GM12878 (cell line): ENCODE data around the gene RALGAPA2. TPM values are rescaled to one million over a fixed set of nuclear protein-coding genes. Genes with fewer than 3 reads are reported as not detected.

ENCODE experiments used
- BACH1 ChIP-seq: fragments of 450-650 bp; IDR thresholded peaks from 2 replicates; pipeline ENCODE4 v1.6.1; 2017; ENCODE audit warnings: mild to moderate bottlenecking, borderline replicate concordance
- BCL11A ChIP-seq: IDR thresholded peaks from 2 replicates; pipeline ENCODE4 v1.6.1; 2011; ENCODE audit warnings: low read depth, low read length
- BHLHE40 ChIP-seq, 2 experiments: fragments of 450-650 bp in 1 of 2; IDR thresholded peaks; 2 replicates each; pipeline ENCODE4 v1.6.1; 2011 to 2017; ENCODE audit warnings: low read depth in 2 of 2, borderline replicate concordance in 1 of 2, improper control_type of control experiment in 1 of 2, low read length in 1 of 2, mild to moderate bottlenecking in 1 of 2
- CBX3 ChIP-seq: fragments of 200-600 bp; sonication (generic); IDR thresholded peaks from 2 replicates; pipeline ENCODE4 v1.6.1; 2016; ENCODE audit warnings: low read depth, borderline replicate concordance
- CBX5 ChIP-seq: sonication (generic); IDR thresholded peaks from 2 replicates; pipeline ENCODE4 v1.6.1; 2016; ENCODE audit warnings: low read depth, moderate library complexity, mild to moderate bottlenecking, inconsistent platforms
- CREB1 ChIP-seq: IDR thresholded peaks from 2 replicates; pipeline ENCODE4 v1.6.1; 2012; ENCODE audit warnings: low read depth, mild to moderate bottlenecking, inconsistent platforms
- DPF2 ChIP-seq: fragments of 450-650 bp; IDR thresholded peaks from 2 replicates; pipeline ENCODE4 v1.6.1; 2017; ENCODE audit warnings: mild to moderate bottlenecking
- EED ChIP-seq: sonication (generic); IDR thresholded peaks from 2 replicates; pipeline ENCODE4 v1.6.1; 2016; ENCODE audit warnings: antibody characterized with exemption, low read depth
- ETV6 ChIP-seq, 2 experiments: fragments of 450-650 bp in 1 of 2; IDR thresholded peaks in 1 of 2; conservative IDR thresholded peaks in 1 of 2; 2 replicates each; pipeline ENCODE4 v1.6.1; 2014; ENCODE audit warnings: antibody characterized with exemption in 1 of 2, borderline replicate concordance in 1 of 2, low read depth in 1 of 2, mild to moderate bottlenecking in 1 of 2, moderate library complexity in 1 of 2
- GATAD2B ChIP-seq: fragments of 450-650 bp; conservative IDR thresholded peaks from 2 replicates; pipeline ENCODE4 v1.6.1; 2017; ENCODE audit warnings: low read depth, mild to moderate bottlenecking, moderate library complexity
- IKZF1 ChIP-seq: fragments of 450-650 bp; conservative IDR thresholded peaks from 2 replicates; pipeline ENCODE4 v1.6.1; 2017; ENCODE audit warnings: antibody characterized with exemption, mild to moderate bottlenecking
- IRF5 ChIP-seq: fragments of 450-650 bp; IDR thresholded peaks from 2 replicates; pipeline ENCODE4 v1.6.1; 2017; ENCODE audit warnings: borderline replicate concordance
- KAT2A ChIP-seq: conservative IDR thresholded peaks from 2 replicates; pipeline ENCODE4 v1.6.1; 2011; ENCODE audit warnings: low read depth, low read length; ENCODE audit not compliant: control insufficient read depth
- MEF2A ChIP-seq: IDR thresholded peaks from 2 replicates; pipeline ENCODE4 v1.6.1; 2011; ENCODE audit warnings: low read depth, mild to moderate bottlenecking, low read length, moderate library complexity; ENCODE audit not compliant: insufficient read depth
- NR2C2 ChIP-seq: IDR thresholded peaks from 2 replicates; pipeline ENCODE4 v1.6.1; 2011; ENCODE audit warnings: borderline replicate concordance, low read depth; ENCODE audit not compliant: control insufficient read depth, insufficient read length
- POLR2AphosphoS5 ChIP-seq: IDR thresholded peaks from 2 replicates; pipeline ENCODE4 v1.6.1; 2011; ENCODE audit warnings: mild to moderate bottlenecking, low read length, inconsistent platforms
- RAD21 ChIP-seq: IDR thresholded peaks from 2 replicates; pipeline ENCODE4 v1.6.1; 2011; ENCODE audit warnings: mild to moderate bottlenecking, low read depth, low read length, moderate library complexity; ENCODE audit not compliant: insufficient read depth
- RBBP5 ChIP-seq: fragments of 200-600 bp; sonication (generic); conservative IDR thresholded peaks from 2 replicates; pipeline ENCODE4 v1.6.1; 2016
- SKIL ChIP-seq: fragments of 450-650 bp; IDR thresholded peaks from 2 replicates; pipeline ENCODE4 v1.6.1; 2017; ENCODE audit warnings: mild to moderate bottlenecking, low read depth, inconsistent platforms; ENCODE audit not compliant: poor library complexity, severe bottlenecking
- SMARCA5 ChIP-seq: fragments of 450-650 bp; IDR thresholded peaks from 2 replicates; pipeline ENCODE4 v1.6.1; 2017; ENCODE audit warnings: mild to moderate bottlenecking
- SMC3 ChIP-seq: IDR thresholded peaks from 2 replicates; pipeline ENCODE4 v1.6.1; 2011; ENCODE audit warnings: low read length, improper control_type of control experiment, borderline replicate concordance
- SREBF1 ChIP-seq: IDR thresholded peaks from 2 replicates; pipeline ENCODE4 v1.6.1; 2012; ENCODE audit warnings: mild to moderate bottlenecking, low read length
- SRF ChIP-seq, 2 experiments: IDR thresholded peaks; 2 replicates each; pipeline ENCODE4 v1.6.1; 2011; ENCODE audit warnings: low read depth in 2 of 2, low read length in 2 of 2, mild to moderate bottlenecking in 1 of 2, moderate library complexity in 1 of 2
- TCF7 ChIP-seq: IDR thresholded peaks from 2 replicates; pipeline ENCODE4 v1.6.1; 2014; ENCODE audit warnings: antibody characterized with exemption, borderline replicate concordance
- polyA plus RNA-seq, 11 experiments: library from polyadenylated mRNA; depleted of rRNA in 4 of 11; unstranded in 6 of 11; stranded (reverse) in 5 of 11; fragments of >200 nt; fragmentation: Nextera tagmentation in 4 of 11; fragmentation: Illumina TruSeq in 1 of 11; extraction: Ambion mirVana in 4 of 11; extraction: Trizol in 1 of 11; gene quantifications; 1 replicate in 1 of 11; 2 replicates in 10 of 11; pipeline versions ENCODE4 v1.2.1 to v1.2.3, GENCODE V29; 2011 to 2016; ENCODE audit warnings: inconsistent platforms in 2 of 11, missing spikeins in 2 of 11, low read depth in 1 of 11
- total RNA-seq, 4 experiments: library from RNA; depleted of rRNA in 3 of 4; stranded (reverse); fragments of >200 nt in 3 of 4; fragmentation: Illumina TruSeq in 1 of 4; extraction: Trizol in 1 of 4; gene quantifications; 2 replicates each; pipeline versions ENCODE4 v1.2.1 to v1.2.3, GENCODE V29; 2013 to 2021
- TF ChIP-seq, protein P1 (sequence below): fragments of 450-650 bp; IDR thresholded peaks from 2 replicates; pipeline ENCODE4 v1.6.1; 2017; ENCODE audit warnings: low read depth, mild to moderate bottlenecking, moderate library complexity
- TF ChIP-seq, protein P2 (sequence below): fragments of 450-650 bp; IDR thresholded peaks from 2 replicates; pipeline ENCODE4 v1.6.1; 2016; ENCODE audit warnings: mild to moderate bottlenecking

Gene RALGAPA2
- total and polyA plus RNA-seq, 10 of the 15 experiments (the other 5 are each of a cell fraction or from before 2014, with no cell fraction given), result 2.9 to 29.4 (median 19.6) TPM

GRCh38 chr20:20668639-20669038 is 43.8 kb downstream of the RALGAPA2 start (continued):
- TF ChIP-seq RAD21 (no peak), ETV6 (conservative IDR thresholded peaks at IDR 0.05 in 1 of 2, IDR thresholded peaks at IDR 0.05 in 1 of 2; ENCODE audit: borderline replicate concordance in 1 of 2, low read depth in 1 of 2) (peak in 1 of 2 experiments; percentile 28; a peak in 1 of 4 replicates), BHLHE40 (IDR thresholded peaks at IDR 0.05; ENCODE audit: borderline replicate concordance in 1 of 2, low read depth in 2 of 2, low read length in 1 of 2) (0 out of 4 replicates have a peak, but pooled peaks of 1 of the 2 experiments have one; percentile 28), SREBF1 (no peak), TCF7 (no peak), CREB1 (no peak), BACH1 (peak; percentile 73; the same call in 1 of the 2 replicates), IRF5 (no peak), IKZF1 (peak; percentile 70), SMARCA5 (0 out of 2 replicates have a peak, but pooled peaks have one; percentile 21), CBX5 (0 out of 2 replicates have a peak, but pooled peaks have one; percentile 69), NR2C2 (no peak), BCL11A (no peak; the same call in 1 of the 2 replicates), KAT2A (no peak), MEF2A (0 out of 2 replicates have a peak, but pooled peaks have one; percentile 20), SMC3 (peak; percentile 17; the same call in 1 of the 2 replicates), SRF (IDR thresholded peaks at IDR 0.05; ENCODE audit: low read depth in 2 of 2, low read length in 2 of 2) (no peak), DPF2 (peak; percentile 91), SKIL (peak; percentile 54), CBX3 (no peak), POLR2AphosphoS5 (no peak), EED (peak; percentile 55), GATAD2B (0 out of 2 replicates have a peak, but pooled peaks have one; percentile 44), RBBP5 (no peak)
- TF ChIP-seq, protein P1, sequence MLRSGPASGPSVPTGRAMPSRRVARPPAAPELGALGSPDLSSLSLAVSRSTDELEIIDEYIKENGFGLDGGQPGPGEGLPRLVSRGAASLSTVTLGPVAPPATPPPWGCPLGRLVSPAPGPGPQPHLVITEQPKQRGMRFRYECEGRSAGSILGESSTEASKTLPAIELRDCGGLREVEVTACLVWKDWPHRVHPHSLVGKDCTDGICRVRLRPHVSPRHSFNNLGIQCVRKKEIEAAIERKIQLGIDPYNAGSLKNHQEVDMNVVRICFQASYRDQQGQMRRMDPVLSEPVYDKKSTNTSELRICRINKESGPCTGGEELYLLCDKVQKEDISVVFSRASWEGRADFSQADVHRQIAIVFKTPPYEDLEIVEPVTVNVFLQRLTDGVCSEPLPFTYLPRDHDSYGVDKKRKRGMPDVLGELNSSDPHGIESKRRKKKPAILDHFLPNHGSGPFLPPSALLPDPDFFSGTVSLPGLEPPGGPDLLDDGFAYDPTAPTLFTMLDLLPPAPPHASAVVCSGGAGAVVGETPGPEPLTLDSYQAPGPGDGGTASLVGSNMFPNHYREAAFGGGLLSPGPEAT, result peak; percentile 62; the same call in 1 of the 2 replicates
- TF ChIP-seq, protein P2, sequence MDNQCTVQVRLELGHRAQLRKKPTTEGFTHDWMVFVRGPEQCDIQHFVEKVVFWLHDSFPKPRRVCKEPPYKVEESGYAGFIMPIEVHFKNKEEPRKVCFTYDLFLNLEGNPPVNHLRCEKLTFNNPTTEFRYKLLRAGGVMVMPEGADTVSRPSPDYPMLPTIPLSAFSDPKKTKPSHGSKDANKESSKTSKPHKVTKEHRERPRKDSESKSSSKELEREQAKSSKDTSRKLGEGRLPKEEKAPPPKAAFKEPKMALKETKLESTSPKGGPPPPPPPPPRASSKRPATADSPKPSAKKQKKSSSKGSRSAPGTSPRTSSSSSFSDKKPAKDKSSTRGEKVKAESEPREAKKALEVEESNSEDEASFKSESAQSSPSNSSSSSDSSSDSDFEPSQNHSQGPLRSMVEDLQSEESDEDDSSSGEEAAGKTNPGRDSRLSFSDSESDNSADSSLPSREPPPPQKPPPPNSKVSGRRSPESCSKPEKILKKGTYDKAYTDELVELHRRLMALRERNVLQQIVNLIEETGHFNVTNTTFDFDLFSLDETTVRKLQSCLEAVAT, result peak; percentile 45; the same call in 1 of the 2 replicates
